WTC11 (cell line): ENCODE measurements around the gene FAM20C. TPM values are rescaled to one million over a fixed set of nuclear protein-coding genes. Genes with fewer than 3 reads are reported as not detected.

Experiments used
- ATAC-seq: fragments of 200-7000 bp; cut with Tn5 transposase; 2 replicates; pipeline ENCODE4 v1.10.0; 2021; ENCODE audit warnings: mild to moderate bottlenecking, moderate library complexity
- CTCF ChIA-PET: fragments of 300-600 bp; sonication (Branson Sonifier 250); formaldehyde crosslinking; loops from one replicate; lab custom pipeline; 2021; ENCODE audit warnings: antibody characterized with exemption; lab: Charles Lee
- POLR2A ChIA-PET: fragments of 350-600 bp; sonication (Branson Sonifier 250); formaldehyde crosslinking; loops from one replicate; lab custom pipeline; 2021; ENCODE audit warnings: antibody characterized with exemption; lab: Charles Lee
- DNase-seq: peaks from one replicate; pipeline ENCODE4 v3.0.0; 2021; ENCODE audit warnings: low spot score
- H3K27ac Mint-ChIP-seq: 2 replicates; pipeline ENCODE4 v1.8.0; 2021; ENCODE audit warnings: mixed read lengths
- H3K27me3 Mint-ChIP-seq: 2 replicates; pipeline ENCODE4 v1.8.0; 2021; ENCODE audit warnings: low read depth, mild to moderate bottlenecking, moderate library complexity, mixed read lengths
- H3K36me3 Mint-ChIP-seq: 2 replicates; pipeline ENCODE4 v1.8.0; 2021; ENCODE audit warnings: mixed read lengths
- H3K4me1 Mint-ChIP-seq: 2 replicates; pipeline ENCODE4 v1.8.0; 2022; ENCODE audit warnings: mixed read lengths
- H3K4me3 Mint-ChIP-seq: 2 replicates; pipeline ENCODE4 v1.8.0; 2021; ENCODE audit warnings: mild to moderate bottlenecking, moderate library complexity, mixed read lengths
- H3K9me3 Mint-ChIP-seq: 2 replicates; pipeline ENCODE4 v1.8.0; 2021; ENCODE audit warnings: mixed read lengths
- ATF1 ChIP-seq: sonication (generic); formaldehyde crosslinking; IDR thresholded peaks from 2 replicates; pipeline ENCODE4 v1.8.1; 2023; ENCODE audit warnings: mild to moderate bottlenecking, moderate library complexity, missing genetic modification reagents
- CTCF ChIP-seq: fragments of 200-600 bp; IDR thresholded peaks from 2 replicates; pipeline ENCODE4 v1.8.0; 2022; ENCODE audit warnings: antibody characterized with exemption
- ESRRA ChIP-seq: sonication (generic); formaldehyde crosslinking; IDR thresholded peaks from 2 replicates; pipeline ENCODE4 v1.8.1; 2022; ENCODE audit warnings: mild to moderate bottlenecking, missing genetic modification reagents, borderline replicate concordance
- FOXJ3 ChIP-seq: sonication (generic); formaldehyde crosslinking; IDR thresholded peaks from 2 replicates; pipeline ENCODE4 v1.9.0; 2021; ENCODE audit warnings: missing genetic modification reagents, mild to moderate bottlenecking, borderline replicate concordance
- GABPB1 ChIP-seq: sonication (generic); formaldehyde crosslinking; IDR thresholded peaks from 2 replicates; pipeline ENCODE4 v1.8.1; 2023; ENCODE audit warnings: mild to moderate bottlenecking, missing genetic modification reagents
- HMGXB4 ChIP-seq: sonication (generic); formaldehyde crosslinking; IDR thresholded peaks from 2 replicates; pipeline ENCODE4 v1.8.1; 2023; ENCODE audit warnings: mild to moderate bottlenecking, moderate library complexity, missing genetic modification reagents
- MXD4 ChIP-seq: fragments of 250-450 bp; sonication (Bioruptor Pico); IDR thresholded peaks from 2 replicates; pipeline ENCODE4 v1.8.0; 2021; ENCODE audit warnings: mild to moderate bottlenecking, moderate library complexity, borderline replicate concordance
- OVOL2 ChIP-seq: fragments of 250-450 bp; sonication (Bioruptor Pico); IDR thresholded peaks from 2 replicates; pipeline ENCODE4 v1.9.0; 2021; ENCODE audit warnings: mild to moderate bottlenecking, borderline replicate concordance
- RORB ChIP-seq: fragments of 250-450 bp; sonication (Bioruptor Pico); IDR thresholded peaks from 2 replicates; pipeline ENCODE4 v1.9.0; 2021; ENCODE audit warnings: mild to moderate bottlenecking
- SOX15 ChIP-seq: fragments of 250-450 bp; sonication (Bioruptor Pico); IDR thresholded peaks from 2 replicates; pipeline ENCODE4 v1.9.0; 2021; ENCODE audit warnings: mild to moderate bottlenecking
- TCF7 ChIP-seq: sonication (generic); formaldehyde crosslinking; IDR thresholded peaks from 2 replicates; pipeline ENCODE4 v1.8.0; 2022; ENCODE audit warnings: mild to moderate bottlenecking, low read depth, missing genetic modification reagents, moderate library complexity
- TEAD4 ChIP-seq: sonication (generic); formaldehyde crosslinking; IDR thresholded peaks from 2 replicates; pipeline ENCODE4 v1.8.0; 2022; ENCODE audit warnings: mild to moderate bottlenecking, missing genetic modification reagents
- TP53 ChIP-seq: sonication (generic); formaldehyde crosslinking; IDR thresholded peaks from 2 replicates; pipeline ENCODE4 v1.8.1; 2023; ENCODE audit warnings: mild to moderate bottlenecking, missing genetic modification reagents
- ZNF121 ChIP-seq: sonication (generic); formaldehyde crosslinking; IDR thresholded peaks from 2 replicates; pipeline ENCODE4 v1.8.0; 2023; ENCODE audit warnings: missing genetic modification reagents
- ZNF263 ChIP-seq: sonication (generic); formaldehyde crosslinking; IDR thresholded peaks from 2 replicates; pipeline ENCODE4 v1.8.1; 2022; ENCODE audit warnings: low read depth, mild to moderate bottlenecking, moderate library complexity, missing genetic modification reagents
- ZNF671 ChIP-seq: fragments of 250-450 bp; sonication (Bioruptor Pico); IDR thresholded peaks from 2 replicates; pipeline ENCODE4 v1.8.0; 2021; ENCODE audit warnings: mild to moderate bottlenecking
- total RNA-seq: library from RNA; stranded (reverse); gene quantifications from 3 replicates; pipeline ENCODE4 v1.2.3, GENCODE V29; 2021
- TF ChIP-seq, protein P1 (sequence below): sonication (generic); formaldehyde crosslinking; IDR thresholded peaks from 2 replicates; pipeline ENCODE4 v1.8.1; 2022; ENCODE audit warnings: low read depth, missing genetic modification reagents, borderline replicate concordance
- TF ChIP-seq, protein P2 (sequence below): sonication (generic); formaldehyde crosslinking; IDR thresholded peaks from 2 replicates; pipeline ENCODE4 v1.8.0; 2022; ENCODE audit warnings: mild to moderate bottlenecking, missing genetic modification reagents
- TF ChIP-seq, protein P3 (sequence below): sonication (generic); formaldehyde crosslinking; IDR thresholded peaks from 2 replicates; pipeline ENCODE4 v1.8.1; 2023; ENCODE audit warnings: mild to moderate bottlenecking, missing genetic modification reagents, moderate library complexity
- TF ChIP-seq, protein P4 (sequence below): fragments of 250-450 bp; sonication (Bioruptor Pico); conservative IDR thresholded peaks from 2 replicates; pipeline ENCODE4 v1.9.0; 2021; ENCODE audit warnings: mild to moderate bottlenecking

FAM20C gene
- total RNA-seq, 1 experiment from 2014 or later: 64.9 TPM

DNA sequence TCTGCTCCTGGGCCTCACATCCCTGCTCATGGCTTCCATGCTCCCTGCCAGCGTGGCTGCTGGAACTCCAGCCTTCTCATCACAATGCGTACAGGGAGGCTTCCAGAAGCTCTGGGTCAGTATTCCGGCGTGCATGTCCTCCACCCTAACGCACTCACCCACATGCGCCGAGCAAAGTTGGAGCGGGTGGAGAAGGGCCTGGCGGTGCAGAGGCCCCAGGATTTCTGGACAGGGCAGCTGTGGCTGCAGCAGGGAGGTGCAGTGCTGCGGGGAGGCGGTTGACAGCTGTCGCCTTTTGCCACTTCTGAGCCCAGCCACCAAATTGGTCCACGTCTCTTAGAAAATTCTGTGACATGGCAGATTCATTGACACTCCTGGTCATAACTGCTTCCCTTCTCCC, 33.6 kb upstream of the FAM20C start (continued):
- TF ChIP-seq, protein P1, sequence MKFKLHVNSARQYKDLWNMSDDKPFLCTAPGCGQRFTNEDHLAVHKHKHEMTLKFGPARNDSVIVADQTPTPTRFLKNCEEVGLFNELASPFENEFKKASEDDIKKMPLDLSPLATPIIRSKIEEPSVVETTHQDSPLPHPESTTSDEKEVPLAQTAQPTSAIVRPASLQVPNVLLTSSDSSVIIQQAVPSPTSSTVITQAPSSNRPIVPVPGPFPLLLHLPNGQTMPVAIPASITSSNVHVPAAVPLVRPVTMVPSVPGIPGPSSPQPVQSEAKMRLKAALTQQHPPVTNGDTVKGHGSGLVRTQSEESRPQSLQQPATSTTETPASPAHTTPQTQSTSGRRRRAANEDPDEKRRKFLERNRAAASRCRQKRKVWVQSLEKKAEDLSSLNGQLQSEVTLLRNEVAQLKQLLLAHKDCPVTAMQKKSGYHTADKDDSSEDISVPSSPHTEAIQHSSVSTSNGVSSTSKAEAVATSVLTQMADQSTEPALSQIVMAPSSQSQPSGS (CRISPR knock-in tag): no peak
- no peak for TF ChIP-seq ESRRA (CRISPR knock-in tag)
- TF ChIP-seq CTCF: no peak
- TF ChIP-seq HMGXB4 (CRISPR knock-in tag): no peak
- TF ChIP-seq TP53 (CRISPR knock-in tag): no peak
- no peak for TF ChIP-seq TEAD4 (CRISPR knock-in tag)
- TF ChIP-seq MXD4 (CRISPR knock-in tag): no peak
- TF ChIP-seq FOXJ3: no peak
- TF ChIP-seq ZNF263 (CRISPR knock-in tag): no peak
- TF ChIP-seq GABPB1 (CRISPR knock-in tag): no peak
- TF ChIP-seq ATF1 (CRISPR knock-in tag): no peak
- no peak for TF ChIP-seq ZNF671

- Mint-ChIP-seq H3K4me1 (peaks cover 17% of the 10 kb centered on the region), H3K27ac (no peak overlapping the region), H3K9me3 (no peaks in the 10 kb centered on the region), H3K27me3 (peaks cover 3% of the 10 kb centered on the region; the same call in 1 of the 2 replicates), H3K36me3 (no peaks in the 10 kb centered on the region), H3K4me3 (no peak overlapping the region)
- no peak for DNase-seq
- ChIA-PET POLR2A (interaction anchor here (1.4 kb wide), 1 partner anchor 12 kb away, joined by 3 read pairs; no protein-coding TSS in a partner anchor), CTCF (no interaction called here)
- ATAC-seq: no peak
- no peak for TF ChIP-seq ZNF121
These were observed 32.8 kb upstream of the FAM20C start for GRCh38 chr7:159370-160270.

- no peaks in the 10 kb centered on the region for H3K9me3 Mint-ChIP-seq
- ChIA-PET POLR2A (interaction anchor here (0.6 to 1.4 kb wide), 2 partner anchors 10 to 42 kb away, joined by 3 to 4 read pairs; no protein-coding TSS in a partner anchor), CTCF (interaction anchor here (1.3 kb wide), 1 partner anchor 39 kb away, joined by 3 read pairs; no protein-coding TSS in a partner anchor)
- TF ChIP-seq ZNF671 (no peak), RORB (CRISPR knock-in tag) (no peak), OVOL2 (CRISPR knock-in tag) (no peak), SOX15 (CRISPR knock-in tag) (no peak), TCF7 (no peak)
- TF ChIP-seq, protein P2, sequence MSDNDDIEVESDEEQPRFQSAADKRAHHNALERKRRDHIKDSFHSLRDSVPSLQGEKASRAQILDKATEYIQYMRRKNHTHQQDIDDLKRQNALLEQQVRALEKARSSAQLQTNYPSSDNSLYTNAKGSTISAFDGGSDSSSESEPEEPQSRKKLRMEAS (CRISPR knock-in tag): no peak
- TF ChIP-seq, protein P1 (CRISPR knock-in tag): no peak
- TF ChIP-seq, protein P3, sequence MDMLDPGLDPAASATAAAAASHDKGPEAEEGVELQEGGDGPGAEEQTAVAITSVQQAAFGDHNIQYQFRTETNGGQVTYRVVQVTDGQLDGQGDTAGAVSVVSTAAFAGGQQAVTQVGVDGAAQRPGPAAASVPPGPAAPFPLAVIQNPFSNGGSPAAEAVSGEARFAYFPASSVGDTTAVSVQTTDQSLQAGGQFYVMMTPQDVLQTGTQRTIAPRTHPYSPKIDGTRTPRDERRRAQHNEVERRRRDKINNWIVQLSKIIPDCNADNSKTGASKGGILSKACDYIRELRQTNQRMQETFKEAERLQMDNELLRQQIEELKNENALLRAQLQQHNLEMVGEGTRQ: no peak
- TF ChIP-seq, protein P4, sequence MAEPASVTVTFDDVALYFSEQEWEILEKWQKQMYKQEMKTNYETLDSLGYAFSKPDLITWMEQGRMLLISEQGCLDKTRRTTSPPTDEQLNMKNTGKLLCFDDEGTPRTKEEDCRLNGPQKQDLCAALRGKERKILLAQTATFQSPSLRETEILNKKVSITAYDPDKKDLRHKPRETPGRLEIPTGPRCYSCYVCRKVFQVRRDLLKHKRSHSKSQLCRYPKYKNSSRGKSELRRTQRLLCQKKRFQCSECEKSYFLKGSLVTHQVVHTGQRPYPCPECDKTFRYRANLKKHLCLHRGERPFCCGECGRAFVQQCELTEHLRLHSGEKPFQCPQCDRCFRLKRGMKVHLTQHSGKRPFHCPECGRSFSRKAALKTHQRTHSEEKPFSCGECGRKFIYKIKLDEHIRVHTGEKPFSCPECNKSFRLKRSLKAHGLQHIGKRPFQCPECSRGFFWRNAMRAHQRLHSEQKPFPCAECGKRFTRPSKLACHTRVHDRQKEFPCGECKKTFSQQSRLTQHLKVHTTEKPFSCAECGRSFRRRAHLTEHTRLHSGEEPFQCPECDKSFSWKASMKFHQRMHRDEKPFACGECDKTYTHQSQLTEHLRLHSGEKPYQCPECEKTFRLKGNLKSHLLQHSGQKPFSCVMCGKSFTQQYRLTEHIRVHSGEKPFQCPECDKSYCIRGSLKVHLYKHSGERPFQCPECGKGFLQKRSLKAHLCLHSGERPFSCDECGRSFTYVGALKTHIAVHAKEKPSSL: no peak
These were observed 31.2 kb upstream of the FAM20C start for GRCh38 chr7:160958-161725.

More at GRCh38 chr7:160958-161725, 31.2 kb upstream of the FAM20C start:
- no peak overlapping the region for H3K27ac Mint-ChIP-seq
- no peaks in the 10 kb centered on the region for H3K36me3 Mint-ChIP-seq
- DNase-seq: no peak
- H3K27me3 Mint-ChIP-seq: peaks cover 3% of the 10 kb centered on the region; the same call in 1 of the 2 replicates
- no peak; the same call in 1 of the 2 replicates for ATAC-seq
- peaks cover 14% of the 10 kb centered on the region for H3K4me1 Mint-ChIP-seq
- H3K4me3 Mint-ChIP-seq: no peak overlapping the region
